Measurements from ENCODE around the gene BBOF1.

Gene BBOF1

GRCh38 chr14:74034572-74034971 is 15.4 kb downstream of the BBOF1 start:
- DNase-seq (ENCODE audit: extremely low read depth, low read depth) = no peak
- no peak for TF ChIP-seq CTCF (IDR thresholded peaks at IDR 0.05; ENCODE audit: low read depth, low read length)

- DNase-seq (ENCODE audit: extremely low read depth, low read depth) = no peak
- TF ChIP-seq CTCF (IDR thresholded peaks at IDR 0.05; ENCODE audit: low read depth, low read length) = no peak
These were observed 16.4 kb downstream of the BBOF1 start for GRCh38 chr14:74035556-74035955.

GRCh38 chr14:74038020-74038859 is 19.1 kb downstream of the BBOF1 start:
- TF ChIP-seq CTCF (IDR thresholded peaks at IDR 0.05; ENCODE audit: low read depth, low read length) = peak; percentile 60
- DNase-seq (ENCODE audit: extremely low read depth, low read depth) = peak; percentile 16

- DNase-seq (ENCODE audit: extremely low read depth, low read depth) = no peak
- no peak for TF ChIP-seq CTCF (IDR thresholded peaks at IDR 0.05; ENCODE audit: low read depth, low read length)
These were observed 23.1 kb downstream of the BBOF1 start for GRCh38 chr14:74042296-74042695.

GRCh38 chr14:74045522-74045921 is 26.4 kb downstream of the BBOF1 start:
- TF ChIP-seq CTCF (IDR thresholded peaks at IDR 0.05; ENCODE audit: low read depth, low read length) = no peak
- DNase-seq (ENCODE audit: extremely low read depth, low read depth) = no peak

- no peak for TF ChIP-seq CTCF (IDR thresholded peaks at IDR 0.05; ENCODE audit: low read depth, low read length)
- DNase-seq (ENCODE audit: extremely low read depth, low read depth) = no peak
These were observed 29.1 kb downstream of the BBOF1 start for GRCh38 chr14:74048281-74048680.

- TF ChIP-seq CTCF (IDR thresholded peaks at IDR 0.05; ENCODE audit: low read depth, low read length) = no peak
- DNase-seq (ENCODE audit: extremely low read depth, low read depth) = no peak
These were observed 30.8 kb downstream of the BBOF1 start for GRCh38 chr14:74049876-74050495.

Measured in AG09319 (cell line).